Gastroesophageal sphincter (tissue), 3 donors: ENCODE measurements around the gene PRODH2.

Experiments used
- EP300 ChIP-seq: sonication (generic); formaldehyde crosslinking; IDR thresholded peaks from one replicate; pipeline ENCODE4 v1.6.1; 2017; ENCODE audit warnings: antibody characterized with exemption, mild to moderate bottlenecking
- POLR2A ChIP-seq, 2 donors: fragments of 450-650 bp; IDR thresholded peaks; one replicate each; pipeline ENCODE4 v1.6.1; 2017; ENCODE audit warnings: antibody characterized with exemption in 2 of 2, mild to moderate bottlenecking in 2 of 2, moderate library complexity in 1 of 2
- POLR2AphosphoS5 ChIP-seq: sonication (generic); formaldehyde crosslinking; IDR thresholded peaks from one replicate; pipeline ENCODE4 v1.6.1; 2017; ENCODE audit warnings: antibody characterized with exemption
- TF ChIP-seq, protein P1 (sequence below), 4 experiments: fragments of 200-600 bp in 2 of 4; fragments of 450-650 bp in 2 of 4; sonication (generic) in 1 of 4; IDR thresholded peaks; one replicate each; pipeline ENCODE4 v1.5.1; 2017 to 2019; ENCODE audit warnings: antibody characterized with exemption in 4 of 4, mild to moderate bottlenecking in 2 of 4, moderate library complexity in 2 of 4

DNA sequence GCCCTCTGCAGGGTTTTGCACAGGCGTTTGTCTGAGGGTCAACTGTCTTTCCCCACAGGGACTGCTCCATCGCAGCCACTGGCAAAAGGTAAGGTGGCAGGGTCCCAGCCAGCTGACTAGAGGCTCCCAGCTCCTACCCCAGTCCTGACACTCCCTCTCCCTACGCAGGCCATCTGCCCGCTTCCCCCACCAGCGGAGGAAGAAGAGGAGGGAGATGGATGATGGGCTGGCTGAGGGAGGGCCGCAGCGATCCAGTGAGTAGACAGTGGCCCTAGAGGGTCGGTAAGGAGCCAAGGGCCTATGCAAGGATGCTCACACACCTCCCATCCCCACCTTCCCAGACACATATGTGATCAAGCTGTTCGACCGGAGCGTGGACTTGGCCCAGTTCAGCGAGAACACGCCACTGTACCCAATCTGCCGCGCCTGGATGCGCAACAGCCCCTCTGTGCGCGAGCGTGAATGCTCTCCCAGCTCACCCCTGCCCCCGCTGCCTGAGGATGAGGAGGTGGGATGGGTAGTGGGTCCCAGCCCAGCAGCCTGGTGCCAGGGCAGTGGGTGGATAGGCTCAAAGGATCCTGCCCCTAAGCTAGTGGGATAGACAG, 59.8 kb downstream of the PRODH2 start:
- TF ChIP-seq, protein P1, sequence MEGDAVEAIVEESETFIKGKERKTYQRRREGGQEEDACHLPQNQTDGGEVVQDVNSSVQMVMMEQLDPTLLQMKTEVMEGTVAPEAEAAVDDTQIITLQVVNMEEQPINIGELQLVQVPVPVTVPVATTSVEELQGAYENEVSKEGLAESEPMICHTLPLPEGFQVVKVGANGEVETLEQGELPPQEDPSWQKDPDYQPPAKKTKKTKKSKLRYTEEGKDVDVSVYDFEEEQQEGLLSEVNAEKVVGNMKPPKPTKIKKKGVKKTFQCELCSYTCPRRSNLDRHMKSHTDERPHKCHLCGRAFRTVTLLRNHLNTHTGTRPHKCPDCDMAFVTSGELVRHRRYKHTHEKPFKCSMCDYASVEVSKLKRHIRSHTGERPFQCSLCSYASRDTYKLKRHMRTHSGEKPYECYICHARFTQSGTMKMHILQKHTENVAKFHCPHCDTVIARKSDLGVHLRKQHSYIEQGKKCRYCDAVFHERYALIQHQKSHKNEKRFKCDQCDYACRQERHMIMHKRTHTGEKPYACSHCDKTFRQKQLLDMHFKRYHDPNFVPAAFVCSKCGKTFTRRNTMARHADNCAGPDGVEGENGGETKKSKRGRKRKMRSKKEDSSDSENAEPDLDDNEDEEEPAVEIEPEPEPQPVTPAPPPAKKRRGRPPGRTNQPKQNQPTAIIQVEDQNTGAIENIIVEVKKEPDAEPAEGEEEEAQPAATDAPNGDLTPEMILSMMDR (IDR thresholded peaks at IDR 0.05), result no peak
- TF ChIP-seq POLR2A (IDR thresholded peaks at IDR 0.05) (no peak), EP300 (no peak), POLR2AphosphoS5 (no peak)
